ENCODE measurements around the gene RALY. TPM values are rescaled to one million over a fixed set of nuclear protein-coding genes. Genes with fewer than 3 reads are reported as not detected.

Gene RALY
- total RNA-seq, 1 experiment from 2014 or later: 119 TPM

- Histone ChIP-seq H3K36me3 (ENCODE audit: control insufficient read depth in 1 of 2, insufficient read depth in 2 of 2, low read length in 2 of 2) (no peaks in the 10 kb centered on the region), H2AFZ (ENCODE audit: low read depth, low read length, poor library complexity, severe bottlenecking) (no peak overlapping the region), H3K27me3 (ENCODE audit: insufficient read depth, low read length) (no peaks in the 10 kb centered on the region), H4K20me1 (ENCODE audit: insufficient read depth) (no peaks in the 10 kb centered on the region), H3K4me1 (ENCODE audit: control insufficient read depth in 1 of 2, insufficient read depth in 2 of 2, low read length in 2 of 2) (no peaks in the 10 kb centered on the region), H3K4me3 (replicated peaks in 1 of 2; ENCODE audit: low read depth in 1 of 2, low read length in 2 of 2) (no peak overlapping the region), H3K9ac (ENCODE audit: low read length) (no peak overlapping the region), H3K79me2 (ENCODE audit: insufficient read depth, low read length) (no peaks in the 10 kb centered on the region), H3K9me3 (ENCODE audit: control insufficient read depth in 1 of 2, insufficient read depth in 1 of 2, low read depth in 1 of 2, low read length in 2 of 2) (peaks cover 1 to 2% of the 10 kb centered on the region in 2 experiments; a peak in 2 of 4 replicates), H3K4me2 (ENCODE audit: low read length) (no peak overlapping the region), H3K9me2 (ENCODE audit: insufficient read depth) (no peaks in the 10 kb centered on the region), H3K27ac (ENCODE audit: low read depth, low read length) (no peak overlapping the region)
- ATAC-seq (no peak), DNase-seq (ENCODE audit: low read depth, low spot score) (no peak)
- ChIA-PET RAD21 (ENCODE audit: low non-redundant PET in 1 of 2, low total read pairs in 2 of 2, uncharacterized antibody in 2 of 2, unreplicated experiment in 2 of 2) (no interaction called here), CTCF (no interaction called here), POLR2A (no interaction called here)
- TF ChIP-seq ZFX (IDR thresholded peaks at IDR 0.05): no peak
- intact Hi-C loops (cut with micrococcal nuclease): no loop called here
- no TSS peak for BruUV-seq (replicated peaks)
Observed at GRCh38 chr20:33954504-33954903, 39.2 kb upstream of the RALY start.

- Histone ChIP-seq H3K36me3 (ENCODE audit: control insufficient read depth in 1 of 2, insufficient read depth in 2 of 2, low read length in 2 of 2) (no peaks in the 10 kb centered on the region), H3K4me1 (ENCODE audit: control insufficient read depth in 1 of 2, insufficient read depth in 2 of 2, low read length in 2 of 2) (no peaks in the 10 kb centered on the region), H3K4me2 (ENCODE audit: low read length) (no peak overlapping the region), H3K27me3 (ENCODE audit: insufficient read depth, low read length) (no peaks in the 10 kb centered on the region), H4K20me1 (ENCODE audit: insufficient read depth) (no peaks in the 10 kb centered on the region), H3K79me2 (ENCODE audit: insufficient read depth, low read length) (no peaks in the 10 kb centered on the region), H2AFZ (ENCODE audit: low read depth, low read length, poor library complexity, severe bottlenecking) (no peak overlapping the region), H3K9me2 (ENCODE audit: insufficient read depth) (no peaks in the 10 kb centered on the region), H3K27ac (ENCODE audit: low read depth, low read length) (no peak overlapping the region), H3K4me3 (replicated peaks in 1 of 2; ENCODE audit: low read depth in 1 of 2, low read length in 2 of 2) (no peak overlapping the region), H3K9me3 (ENCODE audit: control insufficient read depth in 1 of 2, insufficient read depth in 1 of 2, low read depth in 1 of 2, low read length in 2 of 2) (no peaks in the 10 kb centered on the region), H3K9ac (ENCODE audit: low read length) (no peak overlapping the region)
- no peak for DNase-seq (ENCODE audit: low read depth, low spot score)
- intact Hi-C loops (cut with micrococcal nuclease): no loop called here
- ChIA-PET CTCF (no interaction called here), RAD21 (ENCODE audit: low non-redundant PET in 1 of 2, low total read pairs in 2 of 2, uncharacterized antibody in 2 of 2, unreplicated experiment in 2 of 2) (no interaction called here), POLR2A (interaction anchor here (1.3 kb wide), 1 partner anchor 30 kb away, joined by 3 read pairs; the partner anchor contains the start of gene RALY)
- BruUV-seq (replicated peaks): no TSS peak
- no peak for ATAC-seq
- TF ChIP-seq FOSL1 (IDR thresholded peaks at IDR 0.05; ENCODE audit: low read depth) (no peak), CEBPB (IDR thresholded peaks at IDR 0.05; ENCODE audit: low read depth) (no peak)
Observed at GRCh38 chr20:33963751-33964150, 30.0 kb upstream of the RALY start.

- ChIA-PET RAD21 (ENCODE audit: low non-redundant PET in 1 of 2, low total read pairs in 2 of 2, uncharacterized antibody in 2 of 2, unreplicated experiment in 2 of 2) (no interaction called here), POLR2A (no interaction called here), CTCF (no interaction called here)
- intact Hi-C loops (cut with micrococcal nuclease): no loop called here
- no peaks in the 10 kb centered on the region for H3K27me3 ChIP-seq (ENCODE audit: insufficient read depth, low read length)
- no peak overlapping the region for H2AFZ ChIP-seq (ENCODE audit: low read depth, low read length, poor library complexity, severe bottlenecking)
- no TSS peak for BruUV-seq (replicated peaks)
- no peak overlapping the region for H3K27ac ChIP-seq (ENCODE audit: low read depth, low read length)
- no peaks in the 10 kb centered on the region for H3K36me3 ChIP-seq (ENCODE audit: control insufficient read depth in 1 of 2, insufficient read depth in 2 of 2, low read length in 2 of 2)
- no peak overlapping the region for H3K9ac ChIP-seq (ENCODE audit: low read length)
- DNase-seq (ENCODE audit: low read depth, low spot score): no peak
- H3K9me2 ChIP-seq (ENCODE audit: insufficient read depth): no peaks in the 10 kb centered on the region
- no peaks in the 10 kb centered on the region for H3K9me3 ChIP-seq (ENCODE audit: control insufficient read depth in 1 of 2, insufficient read depth in 1 of 2, low read depth in 1 of 2, low read length in 2 of 2)
- H3K4me2 ChIP-seq (ENCODE audit: low read length): no peak overlapping the region
- no peak for ATAC-seq
- no peaks in the 10 kb centered on the region for H3K79me2 ChIP-seq (ENCODE audit: insufficient read depth, low read length)
- no peaks in the 10 kb centered on the region for H3K4me1 ChIP-seq (ENCODE audit: control insufficient read depth in 1 of 2, insufficient read depth in 2 of 2, low read length in 2 of 2)
- H3K4me3 ChIP-seq (replicated peaks in 1 of 2; ENCODE audit: low read depth in 1 of 2, low read length in 2 of 2): no peak overlapping the region
- no peaks in the 10 kb centered on the region for H4K20me1 ChIP-seq (ENCODE audit: insufficient read depth)
- TF ChIP-seq SIN3A (IDR thresholded peaks at IDR 0.05; ENCODE audit: low read depth): no peak
- no peak for TF ChIP-seq JUND (IDR thresholded peaks at IDR 0.05)
- no peak for TF ChIP-seq RAD21 (IDR thresholded peaks at IDR 0.05; ENCODE audit: low read depth)
- TF ChIP-seq POLR2A (IDR thresholded peaks at IDR 0.05; ENCODE audit: borderline replicate concordance, extremely low read depth, insufficient read depth, insufficient read length): no peak
- TF ChIP-seq CEBPB (IDR thresholded peaks at IDR 0.05; ENCODE audit: low read depth): no peak
- no peak for TF ChIP-seq ATF3 (IDR thresholded peaks at IDR 0.05)
- TF ChIP-seq REST (IDR thresholded peaks at IDR 0.05; ENCODE audit: low read depth): no peak
- TF ChIP-seq ZFX (IDR thresholded peaks at IDR 0.05): no peak
- TF ChIP-seq EZH2phosphoT487 (IDR thresholded peaks at IDR 0.05; ENCODE audit: borderline replicate concordance): no peak
- no peak for TF ChIP-seq ZNF274 (IDR thresholded peaks at IDR 0.05; ENCODE audit: low read depth, low read length)
Observed at GRCh38 chr20:33964441-33964840, 29.3 kb upstream of the RALY start.

Data from HCT116 (cell line).